ENCODE measurements around the gene SLC8A2. TPM values are rescaled to one million over a fixed set of nuclear protein-coding genes. Genes with fewer than 3 reads are reported as not detected.

Gene SLC8A2
- total and polyA plus RNA-seq, 2 of the 8 experiments (the other 6 are each of a cell fraction or from before 2014, with no cell fraction given) = 7.3 to 12.4 TPM

DNA sequence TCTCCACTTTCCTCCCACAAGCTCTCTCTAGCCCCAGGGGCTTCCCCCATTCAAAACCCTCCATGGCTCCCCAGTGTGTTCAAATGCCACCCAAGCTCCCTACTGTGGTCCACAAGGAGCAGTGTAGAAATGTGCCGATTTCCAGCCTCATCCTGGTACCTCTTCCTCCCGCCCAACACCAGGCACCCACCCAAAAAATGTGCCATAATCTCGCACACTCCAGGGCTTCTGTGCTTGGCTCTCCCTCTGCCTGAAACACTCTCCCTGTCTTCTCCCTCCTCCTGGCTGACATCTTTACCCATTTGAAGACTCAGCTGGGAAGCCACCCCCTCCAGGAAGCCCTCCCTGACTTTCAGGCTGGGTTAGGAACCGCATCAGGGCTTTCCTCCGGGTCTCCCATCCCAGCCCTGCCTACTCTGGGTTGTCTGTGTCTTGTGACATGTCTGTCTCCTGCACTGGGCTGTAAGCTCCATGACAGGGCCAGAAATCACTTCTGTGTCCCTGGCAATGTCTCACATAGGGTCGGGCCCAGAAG is 35.7 kb downstream of the SLC8A2 start:
- DNase-seq (ENCODE audit: low read depth in 1 of 2, low spot score in 2 of 2) (no peak), FAIRE-seq (no peak)
- no peak overlapping the region for H2BK12ac ChIP-seq (ENCODE audit: low read depth, low read length)
- H2BK15ac ChIP-seq (ENCODE audit: low read length) = peak overlapping the region; percentile 46; the same call in 1 of the 2 replicates
- H4K20me1 ChIP-seq (replicated peaks in 1 of 2; ENCODE audit: control insufficient read depth in 1 of 2, insufficient read depth in 2 of 2, low read length in 2 of 2) = peaks cover 0 to 6% of the 10 kb centered on the region in 2 experiments
- no peak overlapping the region for H2BK5ac ChIP-seq (ENCODE audit: low read depth, low read length)
- H3K79me2 ChIP-seq (ENCODE audit: control insufficient read depth in 1 of 2, insufficient read depth in 2 of 2, low read length in 2 of 2) = no peaks in the 10 kb centered on the region
- no peak overlapping the region for H3K4me2 ChIP-seq (ENCODE audit: insufficient read depth in 1 of 2, low read depth in 2 of 2, low read length in 2 of 2)
- 90% methylated on average over 6 of the region's 6 CpGs; no CpG with 5 or more reads in 1 of the 2 experiments for WGBS, 2 experiments (ENCODE audit: extremely low coverage in 1 of 2, insufficient coverage in 1 of 2, insufficient read length in 1 of 2, insufficient replicate concordance in 2 of 2, low coverage in 1 of 2, low lambda C conversion rate in 2 of 2, missing lambda C conversion rate in 1 of 2)
- H2BK20ac ChIP-seq (ENCODE audit: low read length) = no peak overlapping the region
- H2AK5ac ChIP-seq (ENCODE audit: low read depth, low read length) = no peak overlapping the region
- no peaks in the 10 kb centered on the region for H3K36me3 ChIP-seq (ENCODE audit: control insufficient read depth in 2 of 4, insufficient read depth in 4 of 4, low read length in 3 of 4)
- H3K79me1 ChIP-seq (ENCODE audit: low read depth, low read length) = no peaks in the 10 kb centered on the region
- no peak overlapping the region for H4K91ac ChIP-seq (replicated peaks; ENCODE audit: insufficient read length, low read length)
- H3K23ac ChIP-seq (ENCODE audit: insufficient read length) = no peak overlapping the region
- peaks cover 0 to 4% (median 2%) of the 10 kb centered on the region in 4 experiments; a peak in 3 of 7 replicates for H3K27me3 ChIP-seq (replicated peaks in 1 of 4; ENCODE audit: control insufficient read depth in 3 of 4, extremely low read depth in 1 of 4, insufficient read depth in 3 of 4, low read length in 3 of 4)
- no peak overlapping the region for H4K5ac ChIP-seq (ENCODE audit: insufficient read length, low read depth, low read length)
- H4K8ac ChIP-seq (ENCODE audit: extremely low read depth, insufficient read depth, low read length) = no peak overlapping the region; the same call in 1 of the 2 replicates
- no peak overlapping the region for H3K56ac ChIP-seq (replicated peaks; ENCODE audit: insufficient read length, low read depth, low read length)
- no peak overlapping the region for H2AFZ ChIP-seq (ENCODE audit: low read length)
- H3K18ac ChIP-seq (ENCODE audit: extremely low read depth, low read length) = no peak overlapping the region
- ChIA-PET POLR2A (ENCODE audit: partially characterized antibody) (interaction anchor here (0.6 to 1.5 kb wide), 7 partner anchors 12 to 271 kb away, joined by 3 to 9 read pairs (median 4); no protein-coding TSS in a partner anchor), CTCF (ENCODE audit: partially characterized antibody) (interaction anchor here (0.6 to 24.5 kb wide), 34 partner anchors 8 to 372 kb away, joined by 3 to 436 read pairs (median 6); partner anchors contain the start of genes EHD2, KPTN, NAPA and SLC8A2)
- H3K4ac ChIP-seq (replicated peaks; ENCODE audit: insufficient read length, low read depth, low read length) = no peak overlapping the region
- no peak overlapping the region for H3K14ac ChIP-seq (ENCODE audit: insufficient read length)
- no peaks in the 10 kb centered on the region for H3K9me3 ChIP-seq (ENCODE audit: insufficient read depth in 2 of 2, low read depth in 1 of 2, low read length in 1 of 2)
- no peak overlapping the region for H2BK120ac ChIP-seq (replicated peaks; ENCODE audit: low read depth, low read length)
- peaks cover 0 to 4% (median 1%) of the 10 kb centered on the region in 4 experiments; a peak in 2 of 7 replicates for H3K4me1 ChIP-seq (replicated peaks in 1 of 4; ENCODE audit: control insufficient read depth in 3 of 4, insufficient read depth in 4 of 4, low read length in 3 of 4)
- H3K27ac ChIP-seq (ENCODE audit: low read depth, low read length) = no peak overlapping the region
- no peak overlapping the region for H3K4me3 ChIP-seq (ENCODE audit: extremely low read depth in 1 of 4, insufficient read depth in 2 of 4, low read depth in 3 of 4, low read length in 4 of 4)
- H3K9ac ChIP-seq (replicated peaks in 1 of 4; ENCODE audit: extremely low read depth in 1 of 4, low read depth in 3 of 4, low read length in 3 of 4) = no peak overlapping the region
- peaks cover 3% of the 10 kb centered on the region; the same call in 1 of the 2 replicates for H3K23me2 ChIP-seq (ENCODE audit: low read depth, low read length)
- TF ChIP-seq RFX5 (IDR thresholded peaks at IDR 0.05; ENCODE audit: borderline replicate concordance, low read depth, low read length) (no peak), SP1 (IDR thresholded peaks at IDR 0.05; ENCODE audit: low read depth, low read length) (no peak)
